IPS-20b (cell line): ENCODE measurements around the gene FOLH1.
"Not testable (repeated sequence)": the region's sequence is repeated elsewhere in the genome, so short reads cannot be mapped to it uniquely, and the experiment has no call there.

Experiments used
- H3K27ac ChIP-seq: one replicate; pipeline ENCODE4 v1.5.1; 2013; ENCODE audit warnings: low read length
- H3K27me3 ChIP-seq: 2 replicates; pipeline ENCODE4 v1.6.1; 2013; ENCODE audit warnings: mild to moderate bottlenecking, low read length, inconsistent platforms; ENCODE audit not compliant: insufficient read depth
- H3K36me3 ChIP-seq: 2 replicates; pipeline ENCODE4 v1.6.1; 2013; ENCODE audit warnings: low read depth, mild to moderate bottlenecking, inconsistent platforms, low read length, moderate library complexity; ENCODE audit not compliant: insufficient read depth
- H3K4me1 ChIP-seq: 2 replicates; pipeline ENCODE4 v1.6.1; 2013; ENCODE audit warnings: mild to moderate bottlenecking, control low read depth, inconsistent platforms, low read length, moderate library complexity; ENCODE audit not compliant: insufficient read depth
- H3K4me3 ChIP-seq: 2 replicates; pipeline ENCODE4 v1.5.1; 2013; ENCODE audit warnings: mild to moderate bottlenecking, low read length, inconsistent platforms
- H3K9ac ChIP-seq: 2 replicates; pipeline ENCODE4 v1.6.1; 2013; ENCODE audit warnings: low read depth, mild to moderate bottlenecking, inconsistent platforms, low read length, moderate library complexity
- H3K9me3 ChIP-seq: 2 replicates; pipeline ENCODE4 v1.6.1; 2013; ENCODE audit warnings: mild to moderate bottlenecking, low read depth, low read length, inconsistent platforms; ENCODE audit not compliant: insufficient read depth

Gene FOLH1

DNA sequence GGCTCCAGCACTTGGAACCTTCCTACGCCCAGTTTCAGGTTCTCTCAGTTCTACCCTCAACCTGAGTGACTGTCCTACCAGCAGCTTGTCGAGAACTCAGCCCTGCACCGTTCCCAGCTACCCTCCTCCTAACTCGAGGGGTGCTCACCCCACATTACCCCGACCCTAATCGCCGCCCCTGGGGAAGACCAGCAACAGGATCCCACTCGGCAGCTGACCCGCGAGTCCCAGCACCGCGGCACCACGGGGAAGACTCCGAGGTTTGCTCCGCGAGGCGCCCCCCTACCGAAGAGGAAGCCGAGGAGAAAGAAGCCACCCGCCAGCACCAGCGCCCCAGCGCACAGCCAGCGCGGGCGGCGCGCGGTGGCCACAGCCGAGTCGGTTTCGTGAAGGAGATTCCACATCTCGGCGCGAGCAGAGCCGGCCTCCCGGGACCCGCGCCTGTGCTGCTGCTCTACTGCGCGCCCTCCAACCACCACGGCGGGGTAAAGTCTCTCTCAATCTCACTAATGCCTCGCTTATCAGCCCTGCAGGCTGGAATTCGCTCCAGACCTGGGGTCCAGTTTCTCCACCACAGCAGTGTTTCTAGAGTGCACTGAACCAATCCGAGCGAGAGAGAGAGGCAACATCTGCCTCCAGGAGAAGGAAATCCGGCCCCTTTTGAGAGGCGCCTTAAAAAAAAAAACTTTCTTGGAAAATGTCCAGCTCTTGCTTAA is at the start of gene FOLH1:
Gene FOLH1, minus strand, starts transcription at position 597 of the 716 bp plus-strand sequence. Its CDS starts 193 bp downstream, at position 404.
- H3K4me1 ChIP-seq = no peaks in the 10 kb centered on the region
- peaks cover 21% of the 10 kb centered on the region; the same call in 1 of the 2 replicates for H3K27me3 ChIP-seq
- no peak within 1 kb of the TSS for H3K27ac ChIP-seq
- H3K36me3 ChIP-seq = no peaks in the 10 kb centered on the region
- H3K9me3 ChIP-seq = peaks cover 12% of the 10 kb centered on the region
- H3K4me3 ChIP-seq = peak within 1 kb of the TSS; percentile 63; the same call in 1 of the 2 replicates
- peak within 1 kb of the TSS; percentile 45; the same call in 1 of the 2 replicates for H3K9ac ChIP-seq

DNA sequence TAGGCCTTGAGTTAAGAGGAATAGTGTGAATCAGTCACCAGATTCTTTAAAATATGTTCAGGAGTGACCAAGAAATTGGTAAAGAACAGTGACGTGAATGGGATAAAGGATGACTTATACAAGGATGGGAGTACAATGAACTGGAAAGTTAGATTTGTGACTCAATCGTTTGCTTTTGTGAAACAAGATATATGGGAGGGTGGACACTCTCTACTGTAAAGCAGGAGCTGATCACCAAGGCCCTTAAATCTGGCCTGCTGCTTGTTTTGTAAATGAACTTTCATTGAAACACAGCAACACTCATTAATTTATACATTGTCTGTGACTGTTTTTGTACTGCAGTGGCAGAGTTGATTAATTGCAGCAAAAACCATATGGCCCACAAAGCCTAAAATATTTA is 46.7 kb upstream of the FOLH1 start:
- not testable (repeated sequence) for H3K9me3 ChIP-seq, H3K27ac ChIP-seq, H3K4me1 ChIP-seq, H3K36me3 ChIP-seq, H3K9ac ChIP-seq, H3K4me3 ChIP-seq, H3K27me3 ChIP-seq

DNA sequence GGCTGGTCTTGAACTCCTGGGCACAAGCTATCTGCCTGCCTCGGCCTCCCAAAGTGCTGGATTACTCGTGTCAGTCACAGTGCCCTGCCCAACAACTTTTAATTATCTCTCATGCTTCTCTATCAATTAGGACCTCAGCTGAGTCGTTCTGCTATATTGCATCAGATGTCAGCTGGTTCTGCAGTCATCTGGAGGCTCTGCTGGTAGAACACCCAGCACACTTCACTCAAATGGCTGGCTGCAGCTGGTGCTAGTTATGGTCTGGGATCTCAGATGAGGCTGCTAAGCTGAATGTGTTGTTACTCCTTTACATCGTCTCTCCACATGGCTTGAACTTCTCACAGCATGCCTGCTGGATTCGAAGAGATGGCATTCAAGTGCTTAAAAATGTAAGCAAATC is 42.8 kb upstream of the FOLH1 start:
- not testable (repeated sequence) for H3K27ac ChIP-seq, H3K9ac ChIP-seq, H3K36me3 ChIP-seq, H3K27me3 ChIP-seq, H3K9me3 ChIP-seq, H3K4me3 ChIP-seq, H3K4me1 ChIP-seq

DNA sequence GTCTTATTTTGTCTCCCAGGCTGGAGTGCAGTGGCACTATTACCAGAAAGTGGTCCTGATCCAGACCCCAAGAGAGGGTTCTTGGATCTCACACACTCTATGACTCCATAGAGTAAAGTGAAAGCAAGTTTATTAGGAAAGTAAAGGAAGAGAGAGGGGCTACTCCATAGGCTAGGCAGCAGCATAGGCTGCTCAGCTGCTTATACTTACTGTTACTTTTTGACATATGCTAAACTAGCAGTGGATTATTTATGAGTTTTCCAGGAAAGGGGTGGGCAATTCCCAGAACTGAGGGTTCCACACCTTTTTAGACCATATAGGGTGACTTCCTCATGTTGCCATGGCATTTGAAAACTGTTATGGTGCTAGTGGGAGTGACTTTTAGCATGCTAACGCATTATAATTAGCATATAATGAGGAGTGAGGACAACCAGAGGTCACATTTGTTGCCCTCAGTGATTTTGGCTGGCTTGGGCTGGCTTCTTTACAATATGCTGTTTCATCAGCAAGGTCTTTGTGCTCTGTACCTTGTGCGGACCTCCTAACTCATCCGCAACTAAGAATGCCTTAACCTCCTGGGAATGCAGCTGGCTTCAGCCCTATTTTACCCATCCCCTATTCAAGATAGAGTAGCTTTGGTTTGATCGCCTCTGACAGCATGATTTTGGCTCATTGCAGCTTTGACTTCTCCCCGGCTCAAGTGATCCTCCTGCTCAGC is 42.2 kb upstream of the FOLH1 start:
- not testable (repeated sequence) for H3K4me3 ChIP-seq, H3K27ac ChIP-seq, H3K9ac ChIP-seq

DNA sequence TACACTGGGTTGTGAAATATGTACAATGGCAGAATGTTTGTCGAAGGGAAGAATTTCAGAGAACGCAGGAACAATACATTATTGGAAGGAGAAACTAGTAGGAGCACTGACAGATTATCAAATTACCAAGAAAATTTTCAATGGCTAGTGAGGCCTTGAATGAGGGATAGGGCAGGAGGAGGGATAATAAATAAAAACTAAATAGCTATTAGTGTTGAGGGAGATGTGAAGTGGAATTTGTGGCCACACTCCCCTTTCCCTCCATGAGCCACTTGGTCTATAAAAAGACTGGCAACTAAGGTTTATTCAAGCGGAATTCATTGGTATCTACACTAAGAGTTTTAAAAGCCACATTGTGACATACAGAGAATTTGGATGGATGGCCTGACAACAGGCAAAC is 41.0 kb upstream of the FOLH1 start:
- H3K36me3 ChIP-seq, H3K9ac ChIP-seq, H3K9me3 ChIP-seq, H3K4me1 ChIP-seq, H3K27ac ChIP-seq, H3K27me3 ChIP-seq, H3K4me3 ChIP-seq: not testable (repeated sequence)

More for the DNA sequence above, 42.2 kb upstream of the FOLH1 start:
- H3K9me3 ChIP-seq, H3K4me1 ChIP-seq, H3K27me3 ChIP-seq, H3K36me3 ChIP-seq: not testable (repeated sequence)

DNA sequence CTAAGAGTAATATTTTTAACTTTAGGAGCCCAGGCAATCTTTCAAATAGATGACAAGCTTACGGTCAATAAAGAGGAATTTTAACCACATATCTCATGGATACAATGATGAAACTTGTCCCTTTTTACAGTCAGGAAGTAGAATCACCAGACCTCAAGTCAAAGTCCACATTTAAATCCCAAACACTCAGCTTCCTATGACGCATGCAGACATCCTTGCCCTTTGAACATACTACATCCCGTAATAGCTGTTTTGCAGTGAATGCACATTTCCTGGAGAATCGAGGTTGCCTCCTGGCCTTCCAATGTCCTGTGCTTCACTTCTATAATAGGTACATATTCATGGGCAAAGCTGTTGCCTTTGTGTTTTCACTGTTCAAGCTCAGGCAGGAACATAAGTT is 25.3 kb upstream of the FOLH1 start:
- H3K9ac ChIP-seq, H3K27me3 ChIP-seq, H3K4me3 ChIP-seq, H3K27ac ChIP-seq, H3K36me3 ChIP-seq, H3K4me1 ChIP-seq, H3K9me3 ChIP-seq: not testable (repeated sequence)

DNA sequence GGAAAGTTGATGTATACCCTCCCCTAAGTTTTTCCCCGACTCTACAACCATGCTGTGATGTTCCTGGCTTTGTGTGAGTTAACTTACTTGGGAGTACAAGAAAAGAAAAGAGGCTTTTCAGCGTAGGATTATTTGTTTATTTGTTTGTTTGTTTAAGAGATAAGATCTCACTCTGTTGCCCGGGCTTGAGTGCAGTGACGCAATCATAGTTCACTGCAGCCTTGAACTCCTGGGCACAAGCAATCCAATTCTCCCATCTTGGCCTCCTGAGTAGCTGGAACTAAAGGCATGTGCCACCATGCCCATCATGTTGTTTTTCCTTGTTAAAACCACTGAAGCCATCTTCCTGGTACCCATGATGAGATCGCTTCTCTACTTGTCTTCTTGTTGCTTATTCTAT is 24.6 kb upstream of the FOLH1 start:
- H3K9me3 ChIP-seq, H3K27ac ChIP-seq, H3K4me3 ChIP-seq, H3K4me1 ChIP-seq, H3K36me3 ChIP-seq, H3K27me3 ChIP-seq, H3K9ac ChIP-seq: not testable (repeated sequence)

DNA sequence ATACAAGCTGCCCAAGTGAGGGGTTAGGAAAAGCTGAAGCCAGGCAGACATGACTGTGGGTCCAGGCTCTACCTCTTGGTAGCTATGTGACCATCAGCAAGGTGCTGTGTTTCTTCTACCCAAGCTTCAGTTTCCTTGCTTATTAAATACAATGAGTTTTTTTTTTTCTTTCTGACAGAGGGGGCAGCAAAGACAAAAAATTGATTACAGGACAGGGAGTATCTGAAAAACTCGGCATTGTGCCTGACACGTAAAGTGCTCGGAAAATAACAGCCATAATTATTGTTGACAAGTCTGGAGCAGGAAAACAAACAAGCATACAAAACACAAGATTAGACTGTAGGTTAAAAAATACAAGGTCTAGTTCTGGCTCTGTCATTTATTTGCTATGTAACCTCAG is 23.3 kb upstream of the FOLH1 start:
- not testable (repeated sequence) for H3K4me1 ChIP-seq, H3K36me3 ChIP-seq, H3K9ac ChIP-seq, H3K4me3 ChIP-seq, H3K9me3 ChIP-seq, H3K27ac ChIP-seq, H3K27me3 ChIP-seq

DNA sequence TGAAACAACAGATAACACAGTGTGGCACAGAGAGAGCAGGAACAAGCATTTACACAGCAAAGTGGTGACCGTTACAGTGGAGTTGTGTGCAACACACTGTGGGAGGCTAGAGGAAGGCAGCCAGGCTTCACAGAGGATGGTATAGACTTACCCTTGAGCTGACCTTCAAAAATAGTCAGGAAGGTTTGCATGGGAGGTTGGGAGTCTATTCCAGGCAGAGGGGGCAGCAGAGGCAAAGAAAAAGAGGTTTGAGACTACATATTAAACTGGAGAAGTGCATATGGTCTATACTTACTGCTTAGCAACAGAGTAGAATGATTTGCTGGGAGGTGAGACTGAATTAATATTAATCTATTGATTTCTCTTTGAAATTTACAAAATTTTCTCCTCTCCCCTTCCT is 22.1 kb upstream of the FOLH1 start:
- H3K27ac ChIP-seq, H3K9me3 ChIP-seq: not testable (repeated sequence)

DNA sequence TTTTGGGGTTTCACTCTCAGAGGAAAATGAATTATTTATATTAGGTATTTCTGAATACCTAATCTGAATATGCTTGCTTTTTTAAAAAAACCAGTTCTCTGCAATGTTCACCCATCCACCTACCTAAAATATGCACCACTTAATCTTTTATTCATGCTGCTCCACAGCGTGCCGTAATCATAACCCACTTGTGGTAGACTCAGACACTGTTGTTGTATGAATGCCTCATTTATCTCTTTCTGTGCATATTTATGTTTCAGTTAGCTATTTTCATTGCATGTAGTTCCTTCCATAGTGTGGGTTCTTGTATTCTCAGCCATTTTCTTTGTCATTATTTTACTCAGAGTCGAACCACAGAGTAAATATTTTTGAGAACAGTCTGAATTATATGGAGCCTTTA is 21.6 kb upstream of the FOLH1 start:
- not testable (repeated sequence) for H3K9me3 ChIP-seq, H3K36me3 ChIP-seq, H3K4me3 ChIP-seq, H3K27me3 ChIP-seq, H3K27ac ChIP-seq, H3K9ac ChIP-seq, H3K4me1 ChIP-seq

More for the DNA sequence above, 22.1 kb upstream of the FOLH1 start:
- not testable (repeated sequence) for H3K4me3 ChIP-seq, H3K9ac ChIP-seq, H3K27me3 ChIP-seq, H3K36me3 ChIP-seq, H3K4me1 ChIP-seq

DNA sequence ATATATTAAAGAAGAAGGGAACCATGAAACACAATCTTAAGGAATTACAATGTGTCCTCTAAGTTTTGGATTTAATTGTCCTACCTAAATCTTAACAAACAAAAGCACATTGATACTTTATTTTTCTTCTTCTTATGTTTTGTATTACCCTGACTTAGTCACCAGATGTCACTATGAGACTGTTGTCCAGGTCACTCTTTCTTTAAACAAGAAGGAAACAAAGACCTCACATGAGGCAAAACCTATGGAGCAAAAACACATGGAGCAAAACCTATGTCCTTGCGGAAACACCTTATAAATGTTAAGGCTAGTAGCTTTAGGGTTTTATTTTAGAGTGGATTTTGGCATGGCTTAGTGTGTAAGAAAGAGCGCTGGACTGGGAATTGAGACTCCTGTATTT is 20.7 kb upstream of the FOLH1 start:
- not testable (repeated sequence) for H3K9ac ChIP-seq, H3K27me3 ChIP-seq, H3K4me3 ChIP-seq, H3K9me3 ChIP-seq, H3K27ac ChIP-seq, H3K36me3 ChIP-seq, H3K4me1 ChIP-seq

DNA sequence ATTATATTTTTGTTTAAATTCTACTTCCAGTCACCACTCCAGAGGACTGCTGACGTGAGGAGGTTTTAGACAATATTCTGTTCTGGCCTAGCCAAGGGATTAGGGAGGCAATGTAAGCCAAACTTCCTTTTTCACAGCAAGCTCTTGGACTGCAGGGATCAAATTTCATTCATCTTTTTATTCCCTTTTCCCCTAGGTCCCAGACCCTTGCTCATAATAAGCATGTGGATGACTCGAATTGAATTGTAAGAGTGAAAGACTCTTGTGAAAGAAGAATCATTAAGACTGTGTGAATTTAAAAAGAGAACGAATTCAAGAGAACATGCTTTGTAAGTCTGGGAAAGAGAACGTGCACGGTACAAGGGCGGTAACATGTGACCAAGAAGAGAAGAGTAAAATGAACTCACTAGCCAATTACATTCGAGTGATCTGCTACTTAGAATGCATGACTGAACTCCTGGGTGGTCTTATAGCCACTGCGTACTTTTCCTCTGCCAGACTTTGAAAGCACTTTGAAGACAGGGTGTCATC is 16.9 kb upstream of the FOLH1 start:
- not testable (repeated sequence) for H3K4me1 ChIP-seq, H3K27me3 ChIP-seq, H3K4me3 ChIP-seq, H3K9me3 ChIP-seq, H3K27ac ChIP-seq, H3K36me3 ChIP-seq, H3K9ac ChIP-seq
